Uterus (tissue), 2 donors: ENCODE results near the gene CHST15.

Experiments used
- CTCF ChIP-seq, 4 experiments: fragments of 200-600 bp in 2 of 4; fragments of 450-650 bp in 2 of 4; sonication (generic) in 2 of 4; IDR thresholded peaks; one replicate each; pipeline ENCODE4 v1.5.1; 2016 to 2019; ENCODE audit warnings: antibody characterized with exemption in 4 of 4, mild to moderate bottlenecking in 2 of 4, moderate library complexity in 1 of 4
- POLR2A ChIP-seq, 2 donors: fragments of 450-650 bp; IDR thresholded peaks; one replicate each; pipeline ENCODE4 v1.6.1; 2016; ENCODE audit warnings: antibody characterized with exemption in 2 of 2, mild to moderate bottlenecking in 1 of 2, moderate library complexity in 1 of 2

- TF ChIP-seq CTCF (IDR thresholded peaks at IDR 0.05) (no peak), POLR2A (IDR thresholded peaks at IDR 0.05) (no peak)
These were observed 16.0 kb downstream of the CHST15 start for GRCh38 chr10:124077208-124077993.
